HL-60 (cell line): Measurements from ENCODE around the gene LHX4.

Source experiments
- DNase-seq, 2 experiments: peaks; one replicate each; pipeline ENCODE4 v3.0.0-alpha.2; 2010 to 2020; ENCODE audit warnings: low read depth in 1 of 2, low spot score in 1 of 2
- H3K27ac ChIP-seq: fragments of 250-450 bp; sonication (Bioruptor Pico); replicated peaks from 2 replicates; pipeline ENCODE4 v1.5.1; 2020; ENCODE audit warnings: mild to moderate bottlenecking, moderate library complexity
- H3K27me3 ChIP-seq: fragments of 250-450 bp; sonication (Bioruptor Pico); 2 replicates; pipeline ENCODE4 v1.5.1; 2021; ENCODE audit warnings: mild to moderate bottlenecking, moderate library complexity; ENCODE audit not compliant: insufficient read depth, poor library complexity, severe bottlenecking
- H3K4me3 ChIP-seq: replicated peaks from 2 replicates; pipeline ENCODE4 v1.5.1; 2011; ENCODE audit warnings: mild to moderate bottlenecking, control low read depth, low read length; ENCODE audit not compliant: insufficient read depth
- CTCF ChIP-seq: IDR thresholded peaks from one replicate; pipeline ENCODE4 v1.5.1; 2011; ENCODE audit warnings: low read length, control low read depth, inconsistent platforms; ENCODE audit not compliant: insufficient read depth
- GABPA ChIP-seq: IDR thresholded peaks from 2 replicates; pipeline ENCODE4 v1.6.1; 2012; ENCODE audit warnings: low read depth
- POLR2AphosphoS5 ChIP-seq: IDR thresholded peaks from 2 replicates; pipeline ENCODE4 v1.6.1; 2012; ENCODE audit warnings: low read depth
- REST ChIP-seq: IDR thresholded peaks from 2 replicates; pipeline ENCODE4 v1.6.1; 2012; ENCODE audit warnings: low read depth; ENCODE audit not compliant: insufficient replicate concordance
- SPI1 ChIP-seq: IDR thresholded peaks from 2 replicates; pipeline ENCODE4 v1.6.1; 2012; ENCODE audit warnings: low read depth, mild to moderate bottlenecking, borderline replicate concordance

The LHX4 gene

GRCh38 chr1:180233191-180234011, 3.3 kb downstream of the LHX4 start:
- Histone ChIP-seq H3K27ac (no peak overlapping the region), H3K27me3 (peaks cover 66% of the 10 kb centered on the region), H3K4me3 (no peak overlapping the region)
- TF ChIP-seq GABPA (no peak), SPI1 (peak; percentile 3; the same call in 1 of the 2 replicates)
- no peak for DNase-seq

DNA sequence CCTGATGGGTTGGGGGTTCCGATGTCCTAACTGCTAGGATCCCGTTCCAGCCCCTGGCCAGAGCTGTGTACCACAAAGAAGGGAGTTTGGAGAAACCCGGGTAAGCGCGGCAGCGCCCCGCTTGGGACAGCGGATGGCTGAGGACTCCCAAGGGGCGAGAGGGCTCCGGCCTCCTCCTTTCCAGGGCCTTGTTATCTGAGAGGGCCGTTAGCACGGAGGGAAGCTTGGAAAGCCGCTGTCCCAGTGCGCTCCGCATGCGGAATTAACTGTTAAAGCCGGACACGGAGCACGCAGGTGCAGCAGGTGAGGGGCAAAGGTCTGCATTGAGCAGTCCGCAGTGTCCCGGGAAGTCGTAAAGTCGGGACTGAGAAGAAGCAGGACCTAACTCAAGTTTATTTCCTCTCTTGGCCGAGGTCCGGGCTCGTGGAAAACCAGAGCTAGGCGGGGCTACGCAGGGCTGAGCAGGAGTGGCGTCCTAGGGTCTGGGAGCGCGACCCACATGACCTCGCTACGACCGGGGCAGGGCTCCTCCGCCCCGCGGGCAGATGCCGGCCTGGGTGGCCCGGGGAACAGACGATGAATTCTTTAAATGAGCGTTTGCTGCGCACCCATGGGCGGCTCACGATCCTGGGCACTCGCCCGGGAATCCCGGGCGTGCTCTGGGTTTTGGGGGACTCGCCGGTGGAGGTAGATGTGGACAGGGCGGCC, 4.5 kb downstream of the LHX4 start:
- TF ChIP-seq REST = no peak
- TF ChIP-seq SPI1 = no peak
- TF ChIP-seq GABPA = no peak
- TF ChIP-seq POLR2AphosphoS5 = no peak
- TF ChIP-seq CTCF = no peak
- no peak for DNase-seq
- no peak overlapping the region for H3K4me3 ChIP-seq
- H3K27me3 ChIP-seq = peaks cover 71% of the 10 kb centered on the region
- no peak overlapping the region for H3K27ac ChIP-seq

- no peak overlapping the region for H3K4me3 ChIP-seq
- TF ChIP-seq CTCF (no peak), GABPA (no peak), POLR2AphosphoS5 (no peak), REST (no peak), SPI1 (no peak)
- H3K27ac ChIP-seq = no peak overlapping the region
- DNase-seq = no peak
- H3K27me3 ChIP-seq = peaks cover 74% of the 10 kb centered on the region
Observed at GRCh38 chr1:180235077-180235501, 5.0 kb downstream of the LHX4 start.

GRCh38 chr1:180235502-180236239, 5.6 kb downstream of the LHX4 start:
- Histone ChIP-seq H3K27me3 (peaks cover 76% of the 10 kb centered on the region), H3K27ac (no peak overlapping the region), H3K4me3 (no peak overlapping the region)
- TF ChIP-seq POLR2AphosphoS5 (no peak), GABPA (no peak), CTCF (no peak), SPI1 (no peak), REST (no peak)
- no peak for DNase-seq
